Activated T-helper 1 cell treated with Interleukin-2 at 50 U/mL for 16 hours (primary cell): ENCODE data around the gene PCCA.

Source experiments
- DNase-seq: peaks from one replicate; pipeline ENCODE4 v3.0.0-alpha.2; 2020; ENCODE audit warnings: low read depth

The PCCA gene

DNA sequence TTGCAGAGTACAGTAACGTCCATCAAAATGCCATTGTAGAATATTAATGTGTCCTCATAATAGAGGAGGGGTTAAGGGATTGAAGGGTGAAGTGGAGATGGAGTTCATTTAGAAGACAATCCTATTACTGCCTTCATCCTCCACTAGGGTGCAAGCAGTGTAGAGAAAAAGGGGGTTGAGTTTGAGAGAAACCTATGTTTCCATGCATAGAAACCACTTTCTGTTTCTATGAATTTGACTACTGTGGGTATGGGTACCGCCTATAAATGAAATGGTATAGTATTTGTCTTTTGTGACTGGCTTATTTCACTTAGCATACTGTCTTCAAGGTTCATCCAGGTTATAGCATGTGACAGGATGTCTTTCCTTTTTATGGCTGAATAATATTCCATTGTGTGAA, 343.7 kb downstream of the PCCA start:
- no peak for DNase-seq

GRCh38 chr13:100433475-100433874, 344.6 kb downstream of the PCCA start:
- no peak for DNase-seq

DNA sequence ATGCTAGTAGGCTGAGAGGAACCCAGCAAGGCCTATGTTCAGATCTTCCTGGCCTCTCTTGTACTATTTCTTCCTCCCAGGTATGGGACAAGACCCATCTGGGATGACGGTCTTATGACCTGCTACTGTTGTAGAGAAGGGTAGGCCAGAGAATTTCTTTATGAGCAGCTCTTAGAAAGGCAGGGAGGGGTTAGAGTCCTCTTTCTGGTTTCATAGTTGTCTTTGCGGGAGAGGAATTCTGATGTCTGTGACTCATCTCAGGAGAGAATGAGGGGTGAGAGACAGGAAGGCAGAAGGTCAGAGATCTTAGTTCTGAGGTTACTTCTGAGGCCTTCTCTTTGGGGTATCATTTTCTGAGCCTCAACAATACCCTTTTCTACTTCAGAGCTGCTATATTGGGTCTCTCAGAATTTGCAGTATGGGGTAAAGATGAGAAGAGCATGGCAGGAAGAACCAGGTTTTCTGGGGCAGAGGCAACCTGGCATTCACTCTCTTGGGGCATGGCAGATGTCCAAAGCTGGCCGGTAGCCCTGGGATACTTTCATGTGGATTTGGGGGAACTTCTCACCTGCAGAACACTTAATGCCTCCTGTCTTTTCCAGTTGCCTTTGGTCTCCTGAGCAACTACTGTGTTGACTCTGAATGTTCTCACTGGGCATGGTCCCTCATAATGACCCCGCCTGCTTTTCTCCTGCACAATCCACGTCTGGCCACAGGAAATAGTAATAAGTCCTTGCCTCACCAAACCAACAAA, 345.3 kb downstream of the PCCA start:
- no peak for DNase-seq

- DNase-seq = no peak
These were observed 347.2 kb downstream of the PCCA start for GRCh38 chr13:100436099-100436498.

GRCh38 chr13:100438059-100438788, 349.3 kb downstream of the PCCA start:
- no peak for DNase-seq

DNA sequence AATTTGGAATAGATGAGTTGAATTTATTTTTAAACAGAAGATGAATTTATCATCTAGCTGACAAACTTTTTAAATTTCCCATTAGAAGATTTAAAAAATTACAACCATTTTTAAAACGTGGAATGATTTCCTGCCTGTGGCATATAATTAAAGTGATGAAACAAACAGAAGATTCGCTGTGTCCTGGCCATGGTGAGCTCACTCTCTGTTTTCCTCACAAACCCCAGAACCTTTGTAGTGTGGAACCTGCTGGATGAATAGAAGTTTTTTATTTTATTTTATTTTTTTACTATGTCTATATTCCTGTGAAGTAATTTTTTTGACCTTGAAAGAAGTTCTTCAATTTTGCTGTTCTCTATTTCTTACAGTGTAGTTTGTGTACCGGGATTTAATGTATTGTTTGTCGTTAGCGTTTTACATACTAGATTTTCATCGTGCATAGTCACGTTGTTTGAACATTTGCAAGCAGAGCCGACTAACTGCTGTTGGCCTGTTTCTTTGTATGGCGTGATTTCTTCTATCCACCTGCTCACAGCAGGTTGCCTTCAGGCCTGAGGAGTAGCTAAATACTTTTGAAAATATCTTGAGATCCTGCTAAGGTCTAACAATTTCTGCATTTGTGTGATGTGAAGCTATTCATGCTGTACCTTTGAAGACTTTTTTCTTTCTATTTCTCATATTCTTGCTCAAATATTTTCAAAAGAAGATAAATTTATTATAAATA, 350.5 kb downstream of the PCCA start:
- no peak for DNase-seq

DNA sequence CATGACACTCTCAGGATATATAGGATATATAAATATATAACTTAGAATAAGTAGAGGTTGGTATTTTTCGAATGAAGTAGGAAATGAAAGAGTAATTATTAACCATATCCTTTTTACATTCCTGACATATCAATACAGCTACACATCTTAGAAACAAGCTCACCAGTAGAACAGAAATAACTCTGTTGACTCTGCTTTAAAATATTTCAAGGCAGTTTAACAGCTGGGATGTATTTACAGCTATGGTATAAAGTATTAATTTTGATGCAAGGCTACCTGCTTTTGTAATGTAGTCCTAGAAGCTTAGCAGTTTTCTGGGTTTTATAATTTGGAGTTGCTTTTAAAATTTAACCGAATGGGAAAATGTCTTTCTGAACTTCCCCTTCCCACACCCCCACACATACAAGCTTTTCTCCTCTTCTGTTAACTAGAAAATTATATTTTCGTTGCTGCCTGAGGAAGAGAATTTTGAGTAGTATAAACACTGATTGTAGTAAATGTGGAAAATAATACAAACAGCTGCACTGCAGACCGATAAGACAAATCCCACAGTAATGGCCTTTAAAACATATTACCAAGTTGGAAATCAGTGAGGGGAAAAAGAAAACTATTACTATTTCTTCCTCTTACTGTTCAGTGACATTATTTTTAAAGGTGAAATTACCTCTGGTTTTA, 352.0 kb downstream of the PCCA start:
- DNase-seq = no peak

DNA sequence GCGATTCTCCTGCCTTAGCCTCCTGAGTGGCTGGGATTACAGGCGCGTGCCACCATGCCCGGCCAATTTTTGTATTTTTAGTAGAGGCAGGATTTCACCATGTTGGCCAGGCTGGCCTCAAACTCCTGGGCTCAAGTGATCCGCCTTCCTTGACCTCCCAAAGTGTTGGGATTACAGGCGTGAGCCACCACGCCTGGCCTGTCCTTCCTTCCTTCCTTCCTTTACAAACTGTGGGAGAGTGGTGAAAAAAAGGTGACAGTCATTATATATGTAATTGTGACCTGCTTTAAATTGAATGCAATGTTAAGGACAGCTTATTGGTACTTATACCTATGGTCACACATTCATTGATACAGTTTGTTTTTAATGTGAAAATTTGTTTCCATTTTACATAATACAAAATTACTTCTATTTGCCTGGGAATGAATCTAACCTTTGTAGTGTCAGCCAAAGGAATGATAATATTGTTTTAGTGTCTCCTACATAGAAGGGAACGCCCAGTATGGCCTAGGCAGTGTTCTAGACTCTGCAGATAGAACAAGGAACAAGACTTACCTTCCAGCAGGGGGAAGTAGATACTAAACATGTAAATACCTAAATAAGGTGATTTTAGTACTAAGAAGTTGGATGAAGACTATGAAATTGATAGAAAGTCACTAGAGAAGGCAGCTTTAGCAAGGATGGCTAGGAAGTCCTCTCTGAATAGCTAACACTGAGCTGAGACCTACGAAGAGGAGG, 353.4 kb downstream of the PCCA start:
- no peak for DNase-seq

GRCh38 chr13:100443278-100443997, 354.5 kb downstream of the PCCA start:
- no peak for DNase-seq

- no peak for DNase-seq
These were observed 355.1 kb downstream of the PCCA start for GRCh38 chr13:100443998-100444328.

DNA sequence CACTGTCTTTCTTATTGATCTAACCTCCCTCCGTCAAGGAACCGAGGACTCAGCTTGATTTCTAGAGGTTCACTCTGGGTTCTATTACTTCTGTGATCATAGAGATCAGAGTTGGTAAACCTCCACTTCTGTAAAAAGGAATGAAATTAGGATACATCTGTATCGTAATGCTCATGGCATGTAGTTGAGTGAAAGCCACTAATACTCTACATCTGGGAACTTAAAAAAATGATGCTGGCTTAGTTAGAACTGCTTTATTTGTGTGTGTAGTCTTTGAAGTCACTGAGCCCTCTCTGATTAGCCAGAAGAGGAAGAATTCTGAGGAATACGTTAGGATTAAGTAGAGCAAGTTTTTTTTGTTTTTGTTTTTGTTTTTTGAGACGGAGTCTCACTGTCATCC, 358.9 kb downstream of the PCCA start:
- no peak for DNase-seq

DNA sequence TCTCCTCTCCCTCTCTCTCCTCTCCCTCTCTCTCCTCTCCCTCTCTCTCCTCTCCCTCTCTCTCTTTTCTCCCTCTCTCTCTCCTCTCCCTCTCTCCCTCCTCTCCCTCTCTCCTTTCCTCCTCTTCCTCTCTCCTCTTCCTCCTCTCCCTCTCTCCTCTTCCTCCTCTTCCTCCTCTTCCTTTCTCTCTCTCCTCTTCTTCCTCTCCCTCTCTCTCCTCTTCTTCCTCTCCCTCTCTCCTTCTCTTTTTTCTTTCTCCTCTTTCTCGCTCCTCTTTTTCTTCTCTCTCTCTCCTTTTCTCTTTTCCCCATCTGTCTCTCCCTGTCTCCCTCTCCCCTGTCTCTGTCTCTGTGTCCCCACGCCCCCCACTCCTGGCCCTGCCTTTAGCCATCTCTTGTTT, 363.0 kb downstream of the PCCA start:
- no peak for DNase-seq

DNA sequence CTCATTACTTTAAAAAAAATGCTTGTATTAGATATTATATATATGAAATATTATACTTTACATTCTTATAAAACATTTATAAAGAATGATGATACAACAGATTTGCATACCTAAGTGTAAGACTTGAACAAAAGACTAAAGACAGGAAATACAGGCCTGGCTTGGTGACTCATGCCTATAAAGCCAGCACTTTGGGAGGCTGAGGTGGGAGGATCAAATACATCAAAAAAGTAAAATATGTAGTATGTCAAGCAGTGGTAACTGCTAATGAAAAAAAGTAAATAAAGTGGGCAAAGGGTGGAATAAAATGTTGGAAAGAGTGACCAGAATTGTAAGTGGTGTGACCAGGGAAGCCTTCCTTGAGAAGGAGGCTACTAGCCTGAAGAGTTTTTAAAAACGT, 366.0 kb downstream of the PCCA start:
- DNase-seq = no peak

- DNase-seq = no peak
These were observed 369.8 kb downstream of the PCCA start for GRCh38 chr13:100458673-100459072.

DNA sequence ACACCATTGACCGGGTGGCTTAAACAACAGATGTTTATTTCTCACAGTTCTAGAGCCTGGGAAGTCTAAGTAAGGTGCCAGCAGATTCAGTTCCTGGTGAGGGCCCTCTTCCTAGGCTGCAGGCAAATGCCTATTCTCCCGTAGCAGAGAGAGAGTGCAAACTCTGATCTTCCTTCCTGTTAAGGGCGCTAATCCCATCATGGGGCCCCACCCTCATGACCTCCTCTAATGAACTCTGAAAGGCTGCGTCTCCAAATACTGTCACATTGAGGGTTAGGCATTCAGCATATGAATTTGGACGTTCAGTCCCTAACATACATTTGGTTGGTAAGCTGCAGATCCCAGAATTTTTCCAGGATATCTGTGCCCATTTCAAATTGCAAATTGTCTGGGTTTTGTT, 370.9 kb downstream of the PCCA start:
- no peak for DNase-seq

GRCh38 chr13:100460266-100460665, 371.4 kb downstream of the PCCA start:
- DNase-seq = no peak

DNA sequence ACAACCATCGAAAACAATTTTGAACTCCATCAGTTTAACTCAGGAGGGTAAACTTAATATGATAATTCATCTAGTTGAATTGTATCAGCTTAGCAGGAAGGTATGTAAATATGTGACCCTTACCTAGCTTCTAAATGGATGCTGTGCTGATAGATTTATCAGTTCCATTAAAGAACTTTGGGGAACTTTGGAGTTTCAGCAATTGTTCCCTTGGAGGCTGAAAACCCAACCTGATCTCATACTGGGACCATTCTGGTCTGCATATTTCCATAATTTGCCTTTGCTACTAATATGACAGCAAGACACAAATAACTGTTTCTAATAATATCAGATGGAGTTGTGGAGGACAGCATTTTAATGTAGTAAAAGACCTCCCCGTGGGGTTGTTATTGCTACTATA, 371.9 kb downstream of the PCCA start:
- DNase-seq = no peak

DNA sequence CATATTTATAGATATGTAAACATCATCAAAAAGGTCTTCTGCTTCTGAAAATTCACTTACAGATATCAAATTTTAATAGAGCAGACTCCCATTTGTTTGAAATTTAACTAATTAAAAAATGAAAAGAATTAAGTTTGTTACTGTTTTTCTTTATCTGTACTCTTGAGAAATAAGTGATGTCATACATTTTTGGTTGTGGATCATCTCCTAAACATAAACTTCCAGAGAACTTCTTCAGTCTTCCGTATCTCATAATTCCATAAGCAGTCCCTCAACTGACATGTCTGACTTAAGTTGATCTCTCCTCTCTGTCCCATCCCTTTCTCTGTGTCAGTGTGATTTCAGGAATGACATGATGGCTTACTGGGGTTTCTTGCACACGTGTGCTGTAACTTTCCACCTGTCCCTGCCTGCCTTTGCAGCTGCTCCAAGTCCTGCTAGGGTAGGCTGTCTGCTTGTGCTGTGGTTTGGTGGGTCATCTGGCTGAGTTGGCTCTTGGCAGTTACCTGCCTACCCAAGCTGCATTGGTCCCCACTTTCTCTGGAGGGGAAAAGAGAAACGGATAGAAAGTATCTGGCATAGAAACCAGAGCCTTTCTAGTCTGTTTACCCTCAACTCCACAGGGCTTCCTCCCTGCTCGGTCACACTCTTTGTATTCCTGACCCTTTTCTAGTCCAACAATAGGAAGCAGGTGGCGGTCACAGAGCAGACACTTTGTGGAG, 372.6 kb downstream of the PCCA start:
- DNase-seq = no peak

GRCh38 chr13:100464006-100464405, 375.1 kb downstream of the PCCA start:
- no peak for DNase-seq

- no peak for DNase-seq
These were observed 376.7 kb downstream of the PCCA start for GRCh38 chr13:100465558-100465957.
